A549 treated with DMSO at 1 μM for 4 hours (cell line): Measurements from ENCODE around the gene ESX1. TPM values are rescaled to one million over a fixed set of nuclear protein-coding genes. Genes with fewer than 3 reads are reported as not detected.

ENCODE experiments used
- total RNA-seq: library from RNA; stranded (reverse); fragments of 200-300 nt; extraction: Qiagen RNA extraction; gene quantifications from 5 replicates; pipeline ENCODE4 v1.2.3, GENCODE V29; 2022; ENCODE audit warnings: low read depth

The ESX1 gene
- 0.05 to 0.17 TPM (median 0.10 TPM) in 4 of 5 replicates, not detected in the other for total RNA-seq

GRCh38 chrX:104254442-104255115, at the start of gene ESX1:
ESX1 (minus strand) TSS chrX:104254933; CDS start chrX:104254849, 84 bp downstream.

Other genes with a start within 250 kb of the ESX1 start
- not detected in 5 replicates for gene H2BW1, start 241.2 kb downstream of the ESX1 start, total RNA-seq
- not detected in 5 replicates for gene H2BW2, start 215.0 kb downstream of the ESX1 start, total RNA-seq
- 0.09 to 0.31 TPM (median 0.16 TPM) in 4 of 5 replicates, not detected in the other for gene TMSB15C, start 178.7 kb downstream of the ESX1 start, total RNA-seq
- 0.07 to 0.87 TPM (median 0.24 TPM) in 4 of 5 replicates, not detected in the other for gene ZCCHC18, start 142.4 kb downstream of the ESX1 start, total RNA-seq
- gene SLC25A53, start 97.9 kb downstream of the ESX1 start, total RNA-seq: 3.7 to 5.1 TPM (median 4.4 TPM) in 5 replicates
- gene FAM199X, start 88.5 kb downstream of the ESX1 start, total RNA-seq: 14.1 to 23.9 TPM (median 20.4 TPM) in 5 replicates